WTC11 (cell line): ENCODE results near the gene MISFA. TPM values are rescaled to one million over a fixed set of nuclear protein-coding genes. Genes with fewer than 3 reads are reported as not detected.
A peak's percentile ranks its signal among the peaks of the same experiment; 100 is the strongest.

Experiments used
- ATAC-seq: fragments of 200-7000 bp; cut with Tn5 transposase; 2 replicates; pipeline ENCODE4 v1.10.0; 2021; ENCODE audit warnings: mild to moderate bottlenecking, moderate library complexity
- CTCF ChIA-PET: fragments of 300-600 bp; sonication (Branson Sonifier 250); formaldehyde crosslinking; loops from one replicate; lab custom pipeline; 2021; ENCODE audit warnings: antibody characterized with exemption; lab: Charles Lee
- POLR2A ChIA-PET: fragments of 350-600 bp; sonication (Branson Sonifier 250); formaldehyde crosslinking; loops from one replicate; lab custom pipeline; 2021; ENCODE audit warnings: antibody characterized with exemption; lab: Charles Lee
- DNase-seq: peaks from one replicate; pipeline ENCODE4 v3.0.0; 2021; ENCODE audit warnings: low spot score
- H3K27ac Mint-ChIP-seq: 2 replicates; pipeline ENCODE4 v1.8.0; 2021; ENCODE audit warnings: mixed read lengths
- H3K27me3 Mint-ChIP-seq: 2 replicates; pipeline ENCODE4 v1.8.0; 2021; ENCODE audit warnings: low read depth, mild to moderate bottlenecking, moderate library complexity, mixed read lengths
- H3K36me3 Mint-ChIP-seq: 2 replicates; pipeline ENCODE4 v1.8.0; 2021; ENCODE audit warnings: mixed read lengths
- H3K4me1 Mint-ChIP-seq: 2 replicates; pipeline ENCODE4 v1.8.0; 2022; ENCODE audit warnings: mixed read lengths
- H3K4me3 Mint-ChIP-seq: 2 replicates; pipeline ENCODE4 v1.8.0; 2021; ENCODE audit warnings: mild to moderate bottlenecking, moderate library complexity, mixed read lengths
- H3K9me3 Mint-ChIP-seq: 2 replicates; pipeline ENCODE4 v1.8.0; 2021; ENCODE audit warnings: mixed read lengths
- FOXJ3 ChIP-seq: sonication (generic); formaldehyde crosslinking; IDR thresholded peaks from 2 replicates; pipeline ENCODE4 v1.9.0; 2021; ENCODE audit warnings: missing genetic modification reagents, mild to moderate bottlenecking, borderline replicate concordance
- FOXP1 ChIP-seq: sonication (generic); formaldehyde crosslinking; IDR thresholded peaks from 2 replicates; pipeline ENCODE4 v1.8.0; 2022; ENCODE audit warnings: missing genetic modification reagents, mild to moderate bottlenecking, moderate library complexity, borderline replicate concordance
- GRHL2 ChIP-seq: fragments of 250-450 bp; sonication (Bioruptor Pico); IDR thresholded peaks from 2 replicates; pipeline ENCODE4 v1.8.0; 2022; ENCODE audit warnings: mild to moderate bottlenecking, moderate library complexity; ENCODE audit not compliant: insufficient replicate concordance, severe bottlenecking
- HMGA2 ChIP-seq: fragments of 250-450 bp; sonication (Bioruptor Pico); IDR thresholded peaks from 2 replicates; pipeline ENCODE4 v1.4.0; 2021; ENCODE audit warnings: mild to moderate bottlenecking, moderate library complexity
- JUN ChIP-seq: sonication (generic); formaldehyde crosslinking; IDR thresholded peaks from 2 replicates; pipeline ENCODE4 v1.8.0; 2023; ENCODE audit warnings: mild to moderate bottlenecking, missing genetic modification reagents
- NFATC4 ChIP-seq: fragments of 250-450 bp; sonication (Bioruptor Pico); IDR thresholded peaks from 2 replicates; pipeline ENCODE4 v1.9.0; 2021; ENCODE audit warnings: mild to moderate bottlenecking
- NFE2L1 ChIP-seq: sonication (generic); formaldehyde crosslinking; IDR thresholded peaks from 2 replicates; pipeline ENCODE4 v1.8.1; 2023; ENCODE audit warnings: missing genetic modification reagents
- NR1H2 ChIP-seq: sonication (generic); formaldehyde crosslinking; IDR thresholded peaks from 2 replicates; pipeline ENCODE4 v1.9.0; 2021; ENCODE audit warnings: mild to moderate bottlenecking, moderate library complexity, missing genetic modification reagents
- RELA ChIP-seq: sonication (generic); formaldehyde crosslinking; IDR thresholded peaks from 2 replicates; pipeline ENCODE4 v1.8.1; 2022; ENCODE audit warnings: missing genetic modification reagents, mild to moderate bottlenecking, borderline replicate concordance
- SOX15 ChIP-seq: fragments of 250-450 bp; sonication (Bioruptor Pico); IDR thresholded peaks from 2 replicates; pipeline ENCODE4 v1.9.0; 2021; ENCODE audit warnings: mild to moderate bottlenecking
- TEAD1 ChIP-seq: sonication (generic); formaldehyde crosslinking; IDR thresholded peaks from 2 replicates; pipeline ENCODE4 v1.8.0; 2022; ENCODE audit warnings: mild to moderate bottlenecking, missing genetic modification reagents
- TP53 ChIP-seq: sonication (generic); formaldehyde crosslinking; IDR thresholded peaks from 2 replicates; pipeline ENCODE4 v1.8.1; 2023; ENCODE audit warnings: mild to moderate bottlenecking, missing genetic modification reagents
- ZNF121 ChIP-seq: sonication (generic); formaldehyde crosslinking; IDR thresholded peaks from 2 replicates; pipeline ENCODE4 v1.8.0; 2023; ENCODE audit warnings: missing genetic modification reagents
- ZNF138 ChIP-seq: sonication (generic); formaldehyde crosslinking; conservative IDR thresholded peaks from 2 replicates; pipeline ENCODE4 v1.8.1; 2022; ENCODE audit warnings: mild to moderate bottlenecking, moderate library complexity, missing genetic modification reagents
- ZNF416 ChIP-seq: fragments of 250-450 bp; sonication (Bioruptor Pico); IDR thresholded peaks from 2 replicates; pipeline ENCODE4 v1.9.0; 2021; ENCODE audit warnings: mild to moderate bottlenecking, inconsistent platforms
- total RNA-seq: library from RNA; stranded (reverse); gene quantifications from 3 replicates; pipeline ENCODE4 v1.2.3, GENCODE V29; 2021
- TF ChIP-seq, protein P1 (sequence below): sonication (generic); formaldehyde crosslinking; IDR thresholded peaks from 2 replicates; pipeline ENCODE4 v1.8.1; 2023; ENCODE audit warnings: mild to moderate bottlenecking, missing genetic modification reagents, moderate library complexity
- TF ChIP-seq, protein P2 (sequence below): fragments of 250-450 bp; sonication (Bioruptor Pico); IDR thresholded peaks from 2 replicates; pipeline ENCODE4 v2.1.2; 2022; ENCODE audit warnings: mild to moderate bottlenecking, moderate library complexity
- TF ChIP-seq, protein P3 (sequence below): sonication (generic); formaldehyde crosslinking; IDR thresholded peaks from 2 replicates; pipeline ENCODE4 v1.8.0; 2022; ENCODE audit warnings: mild to moderate bottlenecking, missing genetic modification reagents
- TF ChIP-seq, protein P4 (sequence below): sonication (generic); formaldehyde crosslinking; conservative IDR thresholded peaks from 2 replicates; pipeline ENCODE4 v1.8.1; 2022; ENCODE audit warnings: mild to moderate bottlenecking, missing genetic modification reagents
- TF ChIP-seq, protein P5 (sequence below): sonication (generic); formaldehyde crosslinking; IDR thresholded peaks from 2 replicates; pipeline ENCODE4 v1.8.1; 2023; ENCODE audit warnings: mild to moderate bottlenecking, missing genetic modification reagents
- TF ChIP-seq, protein P6 (sequence below): sonication (generic); formaldehyde crosslinking; IDR thresholded peaks from 2 replicates; pipeline ENCODE4 v1.8.1; 2022; ENCODE audit warnings: missing genetic modification reagents, borderline replicate concordance
- TF ChIP-seq, protein P7 (sequence below): sonication (generic); formaldehyde crosslinking; IDR thresholded peaks from 2 replicates; pipeline ENCODE4 v1.8.1; 2022; ENCODE audit warnings: mild to moderate bottlenecking, moderate library complexity, missing genetic modification reagents
- TF ChIP-seq, protein P8 (sequence below): fragments of 250-450 bp; sonication (Bioruptor Pico); IDR thresholded peaks from 2 replicates; pipeline ENCODE4 v1.8.0; 2021; ENCODE audit warnings: mild to moderate bottlenecking

The MISFA gene
- total RNA-seq, 1 experiment from 2014 or later = 3.2 TPM

DNA sequence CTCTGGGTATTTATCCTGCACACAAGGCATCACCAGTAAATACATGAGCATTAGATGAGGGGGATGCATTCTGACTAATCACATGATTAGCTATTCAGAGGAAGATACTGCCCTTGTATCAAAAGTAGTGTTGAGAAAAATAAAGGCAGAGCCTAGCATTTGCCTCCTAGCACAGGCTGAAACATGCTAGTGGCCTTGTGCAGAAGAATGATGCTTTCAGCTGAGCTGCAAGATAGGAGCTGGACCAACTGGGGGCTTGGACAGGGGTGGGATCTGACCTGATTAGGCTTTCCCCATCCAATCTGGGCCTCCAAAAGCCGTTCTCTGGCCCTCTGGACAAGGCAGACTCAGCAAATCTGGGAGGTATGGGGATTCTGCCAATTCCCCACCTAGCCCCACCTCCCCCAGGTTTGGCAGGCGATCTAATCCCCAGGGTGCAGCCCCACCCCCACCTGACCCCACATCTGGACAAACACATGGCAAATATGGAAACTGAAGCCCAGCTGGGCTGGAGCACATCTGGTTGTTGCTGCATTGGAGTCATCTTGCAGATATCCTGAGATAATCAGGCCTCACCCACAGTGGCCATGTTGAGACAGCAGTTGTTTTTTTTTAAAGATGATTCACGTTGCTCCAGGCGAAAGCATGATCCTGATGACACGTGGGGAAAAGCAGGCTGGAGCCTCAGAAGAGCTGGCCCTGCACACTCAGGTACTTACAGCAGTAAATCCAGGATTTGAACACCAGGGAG is 4.4 kb upstream of the MISFA start (continued):
- TF ChIP-seq, protein P1, sequence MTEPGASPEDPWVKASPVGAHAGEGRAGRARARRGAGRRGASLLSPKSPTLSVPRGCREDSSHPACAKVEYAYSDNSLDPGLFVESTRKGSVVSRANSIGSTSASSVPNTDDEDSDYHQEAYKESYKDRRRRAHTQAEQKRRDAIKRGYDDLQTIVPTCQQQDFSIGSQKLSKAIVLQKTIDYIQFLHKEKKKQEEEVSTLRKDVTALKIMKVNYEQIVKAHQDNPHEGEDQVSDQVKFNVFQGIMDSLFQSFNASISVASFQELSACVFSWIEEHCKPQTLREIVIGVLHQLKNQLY (CRISPR knock-in tag) = no peak
- TF ChIP-seq, protein P2, sequence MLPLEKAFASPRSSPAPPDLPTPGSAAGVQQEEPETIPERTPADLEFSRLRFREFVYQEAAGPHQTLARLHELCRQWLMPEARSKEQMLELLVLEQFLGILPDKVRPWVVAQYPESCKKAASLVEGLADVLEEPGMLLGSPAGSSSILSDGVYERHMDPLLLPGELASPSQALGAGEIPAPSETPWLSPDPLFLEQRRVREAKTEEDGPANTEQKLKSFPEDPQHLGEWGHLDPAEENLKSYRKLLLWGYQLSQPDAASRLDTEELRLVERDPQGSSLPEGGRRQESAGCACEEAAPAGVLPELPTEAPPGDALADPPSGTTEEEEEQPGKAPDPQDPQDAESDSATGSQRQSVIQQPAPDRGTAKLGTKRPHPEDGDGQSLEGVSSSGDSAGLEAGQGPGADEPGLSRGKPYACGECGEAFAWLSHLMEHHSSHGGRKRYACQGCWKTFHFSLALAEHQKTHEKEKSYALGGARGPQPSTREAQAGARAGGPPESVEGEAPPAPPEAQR = no peak
- TF ChIP-seq TEAD1 (CRISPR knock-in tag) (no peak), NFATC4 (no peak), TP53 (CRISPR knock-in tag) (no peak), ZNF121 (CRISPR knock-in tag) (no peak), JUN (CRISPR knock-in tag) (no peak), SOX15 (CRISPR knock-in tag) (no peak), RELA (CRISPR knock-in tag) (no peak)

DNA sequence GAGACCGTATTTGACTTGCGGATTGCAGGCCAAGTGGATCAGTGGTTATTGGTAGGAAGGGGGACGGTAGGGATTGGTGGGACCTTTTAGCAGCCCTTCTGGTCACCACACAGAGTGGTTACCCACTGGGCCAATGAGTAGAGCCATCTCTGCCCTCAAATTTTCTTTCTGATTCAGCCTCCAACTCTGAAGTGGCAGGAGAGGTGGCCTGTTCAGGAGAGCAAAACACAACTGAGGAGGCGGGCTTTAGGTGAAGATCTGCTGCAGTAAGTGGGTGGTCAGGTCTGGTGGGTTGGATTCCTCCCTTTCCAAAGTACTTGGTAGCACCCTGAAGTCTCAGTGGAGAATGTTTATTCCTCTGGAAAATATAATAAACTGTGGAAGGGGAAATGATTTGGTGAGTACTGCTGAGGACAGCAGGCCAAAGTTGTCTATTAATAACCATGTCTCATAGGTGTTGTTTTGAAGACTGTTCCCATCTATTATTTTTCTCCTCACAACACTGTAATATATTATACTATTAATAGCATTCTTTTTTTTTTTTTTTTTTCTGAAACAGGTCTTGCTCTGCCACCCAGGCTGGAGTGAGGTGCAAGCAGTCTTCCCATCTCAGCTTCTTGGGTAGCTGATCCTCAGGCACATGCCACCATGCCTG is 1.5 kb downstream of the MISFA start:
- POLR2A ChIA-PET = interaction anchor here (0.5 kb wide), 1 partner anchor 1483 kb away, joined by 5 read pairs; no protein-coding TSS in a partner anchor
- no peak for TF ChIP-seq NFE2L1 (CRISPR knock-in tag)
- TF ChIP-seq, protein P3, sequence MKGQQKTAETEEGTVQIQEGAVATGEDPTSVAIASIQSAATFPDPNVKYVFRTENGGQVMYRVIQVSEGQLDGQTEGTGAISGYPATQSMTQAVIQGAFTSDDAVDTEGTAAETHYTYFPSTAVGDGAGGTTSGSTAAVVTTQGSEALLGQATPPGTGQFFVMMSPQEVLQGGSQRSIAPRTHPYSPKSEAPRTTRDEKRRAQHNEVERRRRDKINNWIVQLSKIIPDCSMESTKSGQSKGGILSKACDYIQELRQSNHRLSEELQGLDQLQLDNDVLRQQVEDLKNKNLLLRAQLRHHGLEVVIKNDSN = no peak
- no peak for TF ChIP-seq FOXJ3 (CRISPR knock-in tag)
- no peak for TF ChIP-seq FOXP1 (CRISPR knock-in tag)
- TF ChIP-seq, protein P4, sequence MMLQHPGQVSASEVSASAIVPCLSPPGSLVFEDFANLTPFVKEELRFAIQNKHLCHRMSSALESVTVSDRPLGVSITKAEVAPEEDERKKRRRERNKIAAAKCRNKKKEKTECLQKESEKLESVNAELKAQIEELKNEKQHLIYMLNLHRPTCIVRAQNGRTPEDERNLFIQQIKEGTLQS (CRISPR knock-in tag) = no peak
- TF ChIP-seq, protein P5, sequence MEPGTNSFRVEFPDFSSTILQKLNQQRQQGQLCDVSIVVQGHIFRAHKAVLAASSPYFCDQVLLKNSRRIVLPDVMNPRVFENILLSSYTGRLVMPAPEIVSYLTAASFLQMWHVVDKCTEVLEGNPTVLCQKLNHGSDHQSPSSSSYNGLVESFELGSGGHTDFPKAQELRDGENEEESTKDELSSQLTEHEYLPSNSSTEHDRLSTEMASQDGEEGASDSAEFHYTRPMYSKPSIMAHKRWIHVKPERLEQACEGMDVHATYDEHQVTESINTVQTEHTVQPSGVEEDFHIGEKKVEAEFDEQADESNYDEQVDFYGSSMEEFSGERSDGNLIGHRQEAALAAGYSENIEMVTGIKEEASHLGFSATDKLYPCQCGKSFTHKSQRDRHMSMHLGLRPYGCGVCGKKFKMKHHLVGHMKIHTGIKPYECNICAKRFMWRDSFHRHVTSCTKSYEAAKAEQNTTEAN (CRISPR knock-in tag) = no peak
- ATAC-seq (0 out of 2 replicates have a peak, but pooled peaks have one; percentile 22), DNase-seq (no peak)
- Mint-ChIP-seq H3K36me3 (peaks cover 15% of the 10 kb centered on the region), H3K27ac (no peak overlapping the region), H3K9me3 (no peaks in the 10 kb centered on the region), H3K4me3 (no peak overlapping the region), H3K27me3 (no peaks in the 10 kb centered on the region), H3K4me1 (no peaks in the 10 kb centered on the region)
- CTCF ChIA-PET = no interaction called here

DNA sequence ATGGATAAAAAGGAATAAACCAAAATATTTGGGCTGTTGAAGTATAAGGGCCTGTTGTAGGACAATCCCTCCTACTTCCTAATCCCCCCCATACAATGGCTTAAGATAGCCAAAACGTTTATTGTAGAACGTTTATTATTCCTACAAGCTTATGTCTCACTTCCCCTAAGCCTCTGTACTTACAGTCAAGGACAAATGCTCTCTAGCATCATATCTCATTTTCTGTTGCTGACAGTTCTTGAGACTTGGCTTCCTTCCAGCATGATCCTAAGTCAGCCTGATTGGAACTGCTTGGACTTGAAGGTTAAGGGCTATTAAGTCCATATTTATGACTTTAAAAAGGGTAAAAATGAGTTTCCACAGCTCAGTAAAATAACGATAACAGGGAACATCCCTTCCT is 8.8 kb downstream of the MISFA start:
- no peak for ATAC-seq
- Mint-ChIP-seq H3K4me3 (no peak overlapping the region), H3K36me3 (peaks cover 22% of the 10 kb centered on the region; the same call in 1 of the 2 replicates), H3K27me3 (no peaks in the 10 kb centered on the region), H3K9me3 (no peaks in the 10 kb centered on the region), H3K4me1 (peaks cover 3% of the 10 kb centered on the region), H3K27ac (no peak overlapping the region)
- ChIA-PET POLR2A (no interaction called here), CTCF (no interaction called here)
- no peak for DNase-seq
- TF ChIP-seq TEAD1 (CRISPR knock-in tag) = no peak
- no peak for TF ChIP-seq HMGA2 (CRISPR knock-in tag)
- TF ChIP-seq, protein P6, sequence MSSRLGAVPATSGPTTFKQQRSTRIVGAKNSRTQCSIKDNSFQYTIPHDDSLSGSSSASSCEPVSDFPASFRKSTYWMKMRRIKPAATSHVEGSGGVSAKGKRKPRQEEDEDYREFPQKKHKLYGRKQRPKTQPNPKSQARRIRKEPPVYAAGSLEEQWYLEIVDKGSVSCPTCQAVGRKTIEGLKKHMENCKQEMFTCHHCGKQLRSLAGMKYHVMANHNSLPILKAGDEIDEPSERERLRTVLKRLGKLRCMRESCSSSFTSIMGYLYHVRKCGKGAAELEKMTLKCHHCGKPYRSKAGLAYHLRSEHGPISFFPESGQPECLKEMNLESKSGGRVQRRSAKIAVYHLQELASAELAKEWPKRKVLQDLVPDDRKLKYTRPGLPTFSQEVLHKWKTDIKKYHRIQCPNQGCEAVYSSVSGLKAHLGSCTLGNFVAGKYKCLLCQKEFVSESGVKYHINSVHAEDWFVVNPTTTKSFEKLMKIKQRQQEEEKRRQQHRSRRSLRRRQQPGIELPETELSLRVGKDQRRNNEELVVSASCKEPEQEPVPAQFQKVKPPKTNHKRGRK (CRISPR knock-in tag) = no peak
- TF ChIP-seq GRHL2 = no peak
- TF ChIP-seq FOXP1 (CRISPR knock-in tag) = no peak
- TF ChIP-seq, protein P7, sequence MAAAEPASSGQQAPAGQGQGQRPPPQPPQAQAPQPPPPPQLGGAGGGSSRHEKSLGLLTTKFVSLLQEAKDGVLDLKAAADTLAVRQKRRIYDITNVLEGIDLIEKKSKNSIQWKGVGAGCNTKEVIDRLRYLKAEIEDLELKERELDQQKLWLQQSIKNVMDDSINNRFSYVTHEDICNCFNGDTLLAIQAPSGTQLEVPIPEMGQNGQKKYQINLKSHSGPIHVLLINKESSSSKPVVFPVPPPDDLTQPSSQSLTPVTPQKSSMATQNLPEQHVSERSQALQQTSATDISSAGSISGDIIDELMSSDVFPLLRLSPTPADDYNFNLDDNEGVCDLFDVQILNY = no peak
- TF ChIP-seq, protein P8, sequence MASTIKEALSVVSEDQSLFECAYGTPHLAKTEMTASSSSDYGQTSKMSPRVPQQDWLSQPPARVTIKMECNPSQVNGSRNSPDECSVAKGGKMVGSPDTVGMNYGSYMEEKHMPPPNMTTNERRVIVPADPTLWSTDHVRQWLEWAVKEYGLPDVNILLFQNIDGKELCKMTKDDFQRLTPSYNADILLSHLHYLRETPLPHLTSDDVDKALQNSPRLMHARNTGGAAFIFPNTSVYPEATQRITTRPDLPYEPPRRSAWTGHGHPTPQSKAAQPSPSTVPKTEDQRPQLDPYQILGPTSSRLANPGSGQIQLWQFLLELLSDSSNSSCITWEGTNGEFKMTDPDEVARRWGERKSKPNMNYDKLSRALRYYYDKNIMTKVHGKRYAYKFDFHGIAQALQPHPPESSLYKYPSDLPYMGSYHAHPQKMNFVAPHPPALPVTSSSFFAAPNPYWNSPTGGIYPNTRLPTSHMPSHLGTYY (CRISPR knock-in tag) = no peak
- TF ChIP-seq NR1H2 = no peak
- no peak for TF ChIP-seq ZNF416 (CRISPR knock-in tag)
- no peak for TF ChIP-seq ZNF138 (CRISPR knock-in tag)
